Measurements from ENCODE around the gene ASCC1.
A peak's percentile ranks its signal among the peaks of the same experiment; 100 is the strongest.

The ASCC1 gene

DNA sequence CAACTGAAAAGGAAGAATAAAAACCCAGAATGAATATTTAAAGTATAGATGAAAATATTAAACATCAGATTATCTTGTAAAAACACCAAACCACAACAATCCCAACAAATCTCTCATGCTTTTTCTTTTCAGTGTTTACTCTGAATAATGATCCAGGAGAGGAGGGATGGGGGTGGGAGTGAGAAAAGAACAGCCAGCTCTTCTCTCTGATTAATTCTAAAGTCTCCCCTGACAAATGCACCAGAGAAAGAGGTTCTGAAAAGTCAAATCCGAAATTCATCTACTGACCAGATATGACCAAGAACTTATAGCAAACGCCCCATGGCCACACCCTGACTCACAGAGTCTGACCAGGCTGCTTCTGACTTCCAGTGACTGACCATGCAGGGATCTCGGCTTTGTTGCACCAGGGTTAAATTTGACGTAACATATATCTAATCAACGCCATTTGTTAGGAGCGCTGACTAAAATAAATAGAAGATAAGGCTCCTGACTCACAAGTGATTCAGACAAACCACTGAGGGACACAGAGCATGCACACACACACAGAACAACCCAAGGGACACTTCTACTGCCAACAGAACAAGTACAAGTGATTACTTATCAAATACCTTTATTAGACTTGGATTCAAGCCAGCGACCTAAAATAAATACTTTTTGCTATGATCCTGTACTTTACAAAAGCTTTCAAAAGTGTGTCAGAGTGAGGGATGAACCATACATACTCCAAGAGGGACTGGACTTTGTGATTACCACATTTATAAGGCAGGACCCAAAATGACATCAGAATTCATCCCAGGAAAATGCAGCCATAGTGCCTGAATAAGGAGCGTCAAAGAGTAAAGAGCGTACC is 118.4 kb downstream of the ASCC1 start:
- DNase-seq (ENCODE audit: low spot score): peak; percentile 80

DNA sequence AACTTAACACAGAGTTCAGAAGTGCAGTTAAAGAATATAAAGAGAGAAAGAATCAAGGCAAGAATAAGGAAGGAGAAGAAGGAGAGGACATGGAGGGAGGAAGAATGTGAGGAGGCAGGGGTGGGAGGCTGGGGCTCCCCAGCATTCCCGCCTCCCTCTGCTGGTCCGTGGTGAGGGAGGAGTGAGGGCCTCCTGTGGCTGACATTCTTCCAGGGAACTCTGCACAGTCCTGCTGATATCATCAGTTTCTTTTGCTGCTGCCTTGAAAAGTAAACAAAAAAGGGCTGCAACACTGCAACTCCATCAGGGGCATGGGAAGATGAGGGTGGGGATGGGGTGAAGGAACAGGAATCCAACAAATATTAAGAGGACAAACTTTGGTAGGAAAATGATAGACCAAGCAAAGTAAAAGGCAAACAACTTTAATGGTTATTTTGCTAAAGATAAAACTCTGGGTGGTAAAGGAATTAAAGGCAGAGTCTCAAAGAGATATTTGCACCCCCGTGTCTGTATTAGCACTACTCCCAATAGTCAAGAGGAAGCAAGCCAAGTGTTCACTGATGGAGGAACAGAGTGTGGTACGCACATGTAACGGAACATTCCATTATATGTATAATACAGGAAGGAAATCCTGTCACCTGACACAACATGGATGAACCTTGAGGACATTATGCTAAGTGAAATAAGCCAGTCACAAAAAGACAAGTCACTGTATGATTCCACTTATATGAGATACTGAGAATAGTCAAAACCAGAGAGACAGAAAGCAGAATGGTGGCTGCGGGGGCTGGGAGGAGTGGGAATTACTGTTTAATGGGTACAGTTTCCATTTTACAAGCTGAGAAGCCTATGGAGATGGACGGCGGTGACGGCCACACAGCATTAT is 119.7 kb downstream of the ASCC1 start:
- no peak for DNase-seq (ENCODE audit: low spot score)

- no peak for DNase-seq (ENCODE audit: low spot score)
Measured at GRCh38 chr10:72095195-72095594, 120.9 kb downstream of the ASCC1 start.

DNA sequence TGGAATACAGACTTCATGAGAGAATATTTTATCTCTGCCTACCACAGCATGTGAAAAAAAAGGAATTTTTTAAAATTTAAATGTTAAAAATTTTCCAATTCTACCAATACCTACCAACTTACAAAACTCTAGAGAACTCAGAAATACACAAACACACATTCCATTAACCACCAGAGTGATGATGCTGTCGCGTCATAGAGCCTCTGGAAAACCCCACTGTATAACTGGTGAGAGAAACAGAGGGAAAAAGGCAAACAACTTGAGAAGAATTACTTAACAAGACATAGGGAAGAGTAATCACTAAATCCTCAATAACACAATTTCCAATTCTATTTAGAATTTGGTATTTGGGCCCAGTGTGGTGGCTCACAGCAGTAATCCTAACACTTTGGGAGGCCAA is 121.5 kb downstream of the ASCC1 start:
- DNase-seq (ENCODE audit: low spot score): no peak

GRCh38 chr10:72093450-72093849 is 122.6 kb downstream of the ASCC1 start:
- no peak for DNase-seq (ENCODE audit: low spot score)

- no peak for DNase-seq (ENCODE audit: low spot score)
Measured at GRCh38 chr10:72092987-72093386, 123.1 kb downstream of the ASCC1 start.

DNA sequence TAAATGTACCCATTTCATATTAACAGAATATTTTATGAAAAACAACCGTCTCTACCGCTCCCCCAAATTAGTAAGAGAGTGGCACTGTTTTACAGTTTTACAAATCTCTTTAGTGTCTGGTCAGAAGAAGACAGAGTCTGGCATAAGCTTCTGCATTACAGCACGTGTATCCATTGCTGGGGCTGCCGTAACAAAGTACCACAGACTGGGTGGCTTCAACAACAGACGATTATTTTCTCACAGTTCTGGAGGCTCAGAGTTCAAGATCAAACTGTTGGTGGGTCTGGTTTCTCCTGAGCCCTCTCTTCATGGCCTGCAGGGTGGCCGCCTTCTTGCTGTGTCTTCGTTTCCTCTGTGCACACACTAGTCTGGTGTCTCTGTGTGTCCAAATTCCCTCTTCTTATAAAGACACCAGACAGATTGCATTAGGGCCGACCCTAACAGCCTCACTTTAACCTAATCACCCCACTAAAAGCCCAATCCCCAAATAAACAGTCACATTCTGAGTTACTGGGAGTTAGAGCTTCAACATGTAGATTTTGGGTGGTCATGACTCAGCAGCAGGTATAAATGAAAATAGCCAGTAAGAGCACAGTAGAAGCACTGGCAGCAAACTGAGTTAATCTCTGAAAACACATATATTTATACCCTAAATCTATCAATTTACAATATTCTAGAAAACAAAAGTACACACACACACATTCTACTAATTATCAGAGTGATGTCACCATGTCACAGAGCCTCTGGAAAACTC is 123.7 kb downstream of the ASCC1 start:
- no peak for DNase-seq (ENCODE audit: low spot score)

- no peak for DNase-seq (ENCODE audit: low spot score)
Measured at GRCh38 chr10:72090326-72090725, 125.8 kb downstream of the ASCC1 start.

DNA sequence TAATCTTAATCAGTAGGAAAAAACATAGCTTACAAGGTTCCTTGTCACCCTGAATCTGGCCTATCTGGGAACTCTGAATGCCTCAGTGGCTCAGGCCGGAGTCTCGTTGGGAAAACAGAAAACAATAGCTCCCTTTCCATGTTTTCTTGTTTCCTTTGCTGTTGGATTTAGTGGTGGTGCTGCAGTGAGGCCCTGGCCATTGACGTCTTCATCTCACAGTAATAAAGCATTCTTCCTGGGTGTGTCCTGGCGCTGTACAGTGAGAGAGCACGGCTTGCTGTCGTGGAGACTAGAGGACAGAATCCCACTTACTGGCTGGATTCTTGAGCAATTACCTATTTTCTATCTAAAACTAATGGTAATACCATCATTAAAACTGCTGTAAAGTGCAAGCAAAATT is 126.5 kb downstream of the ASCC1 start:
- no peak for DNase-seq (ENCODE audit: low spot score)

DNA sequence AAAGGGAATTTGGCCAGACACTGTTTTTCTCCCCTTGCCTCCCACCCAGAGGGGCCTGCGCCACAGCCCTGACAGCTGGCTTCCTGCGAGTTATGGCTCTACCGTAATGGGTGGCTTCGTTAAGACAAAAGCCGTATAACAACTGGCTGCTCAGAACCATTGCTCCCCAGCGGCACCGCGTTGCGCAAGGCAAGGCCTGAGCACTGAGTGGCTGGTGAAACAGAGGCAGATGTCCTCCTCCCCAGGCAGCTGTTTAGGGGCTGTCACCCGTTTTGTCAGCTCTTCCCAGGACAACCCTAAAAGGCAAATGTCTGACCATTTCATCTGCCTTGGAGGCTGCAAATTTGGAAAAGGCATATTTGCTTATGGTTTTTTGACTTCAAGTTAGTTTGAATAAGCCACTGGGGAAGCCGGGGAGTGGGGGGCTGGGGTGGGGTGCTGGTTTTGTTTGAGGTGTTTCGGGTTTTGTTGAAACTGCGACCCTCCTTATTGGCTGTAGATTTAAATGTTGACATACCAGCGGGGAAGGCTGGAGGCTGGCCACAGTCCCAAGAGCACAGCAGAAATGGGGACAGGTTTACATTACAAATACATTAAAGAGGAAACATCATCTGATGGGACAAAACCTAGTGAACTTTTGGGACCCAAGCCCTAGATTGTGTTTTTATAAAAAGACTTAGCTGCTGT is 127.0 kb downstream of the ASCC1 start:
- DNase-seq (ENCODE audit: low spot score): peak; percentile 57

GRCh38 chr10:72087969-72088888 is 127.8 kb downstream of the ASCC1 start, which contains the start of gene SPOCK2:
TSS of gene SPOCK2 (minus strand) at chr10:72088551. CDS start at chr10:72088328, 223 bp downstream.
- peak; percentile 33 for DNase-seq (ENCODE audit: low spot score)

- DNase-seq (ENCODE audit: low spot score): peak; percentile 25
Measured at GRCh38 chr10:72087392-72087968, 128.6 kb downstream of the ASCC1 start.

DNA sequence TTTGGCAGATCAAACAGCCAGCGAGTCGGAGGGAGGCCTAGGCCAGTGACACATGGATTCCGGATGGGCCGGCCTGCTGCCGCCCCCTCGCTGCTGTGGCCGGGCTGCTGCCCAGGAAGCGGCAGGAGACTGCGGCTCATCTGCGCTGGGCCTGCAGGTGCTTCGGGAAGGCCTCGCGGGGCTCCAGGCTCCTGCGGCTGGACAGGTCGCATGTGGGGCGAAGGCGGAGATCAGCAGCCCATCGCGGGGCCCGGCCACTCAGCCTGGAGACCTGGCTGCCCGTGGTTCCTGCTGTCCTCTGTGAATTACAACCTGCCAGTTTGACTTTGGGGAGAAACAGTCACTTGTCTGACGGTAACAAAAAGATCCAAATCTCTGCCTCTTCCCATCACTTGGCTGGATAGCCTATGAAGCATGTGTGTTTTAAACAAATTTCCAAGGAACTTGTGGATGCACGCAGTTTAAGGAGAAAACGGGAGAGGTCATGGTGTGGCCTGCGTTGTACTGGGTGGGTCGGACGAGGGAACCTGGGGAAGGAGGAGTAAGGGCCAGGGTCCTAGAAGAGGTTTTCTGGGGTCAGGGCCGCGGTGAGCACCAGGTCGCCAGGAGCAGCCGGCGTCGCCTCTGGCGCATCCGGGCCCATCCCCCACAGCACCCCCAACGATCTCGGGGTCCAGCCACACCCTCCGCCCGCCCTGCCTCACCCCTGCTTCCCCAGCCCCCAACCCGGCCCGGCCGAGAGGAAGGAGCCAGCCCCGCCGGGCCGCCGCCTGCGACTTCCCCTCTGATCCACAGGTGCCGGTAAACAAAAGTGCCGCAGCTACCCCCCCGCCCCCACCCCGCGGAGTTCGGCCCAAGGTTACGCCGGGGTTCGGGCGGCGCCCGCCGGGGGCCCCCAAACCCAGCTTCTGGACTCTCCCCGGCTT is 129.3 kb downstream of the ASCC1 start:
- peak; percentile 10 for DNase-seq (ENCODE audit: low spot score)

DNA sequence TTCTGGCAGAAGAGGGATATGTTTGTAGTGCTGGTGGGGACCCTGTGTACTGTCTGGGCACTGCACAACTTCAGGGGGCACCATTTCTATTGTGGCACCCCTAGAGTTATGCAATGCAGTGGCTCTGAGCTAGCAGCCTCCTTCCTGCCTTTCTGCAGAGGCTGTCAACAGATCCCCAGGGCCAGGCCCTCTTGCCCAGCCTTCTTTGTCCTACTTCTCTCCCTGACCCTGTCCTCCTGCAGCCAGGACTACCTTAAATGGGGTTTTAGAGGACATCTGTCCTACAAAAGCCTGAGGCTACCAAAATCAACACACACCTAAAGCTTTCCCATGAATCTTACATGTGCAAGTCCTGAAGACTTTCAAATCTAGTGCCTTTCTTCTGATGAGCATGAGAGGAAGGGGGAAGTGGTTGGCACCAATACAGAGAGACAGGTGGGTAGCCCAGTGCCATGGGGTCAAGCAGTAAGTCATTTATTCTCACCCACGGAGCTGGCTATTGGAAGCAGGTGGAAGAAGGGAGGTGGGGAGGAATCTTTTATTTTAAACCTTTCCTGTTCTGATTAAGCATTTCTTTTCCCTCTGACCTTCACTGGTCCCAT is 130.1 kb downstream of the ASCC1 start:
- no peak for DNase-seq (ENCODE audit: low spot score)

- no peak for DNase-seq (ENCODE audit: low spot score)
Measured at GRCh38 chr10:72085166-72085565, 130.9 kb downstream of the ASCC1 start.

GRCh38 chr10:72083790-72084459 is 132.2 kb downstream of the ASCC1 start:
- no peak for DNase-seq (ENCODE audit: low spot score)

DNA sequence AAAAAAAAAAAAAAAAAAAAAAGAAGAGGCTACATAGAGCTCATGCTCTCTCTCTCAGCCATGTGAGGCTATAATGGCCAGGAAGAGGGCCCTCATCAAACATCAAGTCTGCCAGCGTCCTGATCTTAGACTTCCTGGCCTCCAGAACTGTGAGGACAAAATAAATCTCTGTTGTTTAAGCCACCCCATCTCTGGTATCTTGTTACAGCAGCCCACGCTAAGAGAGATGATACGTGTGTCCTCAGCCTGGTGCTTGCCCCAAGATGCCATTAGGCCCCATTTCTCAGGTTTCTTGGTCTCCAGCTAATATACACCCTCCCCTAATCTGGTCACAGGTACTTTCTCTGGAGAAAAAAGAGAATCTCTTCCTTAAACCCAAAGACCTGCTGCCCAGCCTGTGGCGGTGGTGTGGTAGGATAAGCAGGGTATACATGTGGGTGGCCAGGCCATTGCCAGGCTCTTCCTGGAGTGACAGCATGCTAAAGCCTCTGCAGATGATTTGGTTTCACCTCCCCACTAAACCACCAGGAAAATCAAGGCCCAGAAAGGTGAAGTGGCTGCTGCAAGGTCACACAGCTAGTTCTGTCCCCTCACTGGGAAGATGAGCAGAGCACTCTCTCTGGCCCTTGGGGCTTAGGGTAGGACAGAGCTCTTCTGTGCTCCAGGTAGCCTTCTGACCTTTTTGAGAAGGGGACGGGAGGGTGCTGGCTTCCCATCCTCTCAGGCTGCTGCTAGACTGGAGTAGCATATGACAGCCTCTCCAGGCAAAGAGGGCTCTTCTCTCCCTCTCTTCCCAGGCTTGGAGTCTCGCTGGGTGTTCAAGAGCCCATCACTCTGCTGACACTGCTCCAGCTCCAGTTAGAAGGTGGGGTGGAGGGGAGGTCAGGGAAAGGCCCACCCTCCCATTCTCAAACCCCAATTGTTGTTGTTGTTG is 133.0 kb downstream of the ASCC1 start:
- no peak for DNase-seq (ENCODE audit: low spot score)
